COLO829 (cell line): ENCODE measurements around the gene GRM7.

Source experiments
- DNase-seq: peaks from one replicate; pipeline ENCODE4 v3.0.0; 2012; ENCODE audit warnings: low spot score

Gene GRM7

DNA sequence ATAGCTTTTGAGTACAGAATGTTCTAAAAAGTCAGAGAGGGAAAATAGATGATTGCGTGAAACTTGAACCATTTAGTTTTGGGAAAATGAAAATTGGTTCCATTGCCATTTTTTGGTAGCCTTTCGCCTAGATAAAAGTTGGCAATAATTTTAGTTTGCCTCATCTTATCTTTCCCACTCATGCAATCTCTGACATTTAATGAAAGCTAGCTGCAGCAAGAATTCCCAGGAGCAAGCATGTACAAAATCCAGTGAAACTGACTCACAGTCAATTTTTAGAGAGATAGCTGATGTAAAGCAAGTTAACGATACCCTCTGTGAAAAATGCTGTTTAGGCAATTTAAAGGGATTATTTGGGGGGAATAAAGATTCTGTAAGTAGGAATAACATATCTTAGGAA lies 797.4 kb downstream of the GRM7 start:
- DNase-seq: no peak

DNA sequence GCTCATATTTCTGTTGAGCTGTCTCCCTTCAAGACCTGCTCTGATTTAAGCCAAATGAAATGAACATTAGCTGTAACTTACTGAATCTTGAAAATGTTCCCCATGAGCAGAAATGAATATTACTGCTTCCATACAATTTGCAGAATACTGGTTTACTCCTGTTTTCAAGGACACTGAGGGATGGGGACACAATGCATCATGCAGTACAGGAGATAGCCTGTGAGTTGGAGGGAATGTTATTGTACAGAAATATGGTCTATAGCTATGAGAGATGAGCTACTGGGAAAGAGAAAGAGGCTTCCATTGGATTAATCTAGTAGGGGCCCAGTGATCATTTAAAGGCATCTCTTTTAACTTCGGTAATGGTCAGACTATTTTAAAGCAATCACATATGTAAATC lies 798.2 kb downstream of the GRM7 start:
- DNase-seq: no peak

DNA sequence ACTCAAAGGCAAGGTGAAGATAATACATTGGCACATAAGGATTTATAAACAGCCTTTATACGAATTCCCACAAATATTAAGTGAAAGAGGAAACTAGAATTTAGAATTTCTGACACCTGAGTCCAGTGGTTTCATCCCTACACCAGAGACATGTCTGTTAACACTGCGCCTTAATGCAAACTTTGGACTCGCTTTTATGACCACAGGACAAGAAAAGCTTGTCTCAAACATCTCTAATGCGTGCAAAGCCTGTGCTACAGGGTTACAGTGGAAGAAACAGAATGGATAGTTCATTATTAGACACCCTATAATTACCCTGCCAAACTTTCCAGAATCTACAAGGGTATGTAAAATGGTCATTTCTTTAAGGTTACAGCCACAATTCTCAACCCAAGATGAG lies 802.9 kb downstream of the GRM7 start:
- no peak for DNase-seq

DNA sequence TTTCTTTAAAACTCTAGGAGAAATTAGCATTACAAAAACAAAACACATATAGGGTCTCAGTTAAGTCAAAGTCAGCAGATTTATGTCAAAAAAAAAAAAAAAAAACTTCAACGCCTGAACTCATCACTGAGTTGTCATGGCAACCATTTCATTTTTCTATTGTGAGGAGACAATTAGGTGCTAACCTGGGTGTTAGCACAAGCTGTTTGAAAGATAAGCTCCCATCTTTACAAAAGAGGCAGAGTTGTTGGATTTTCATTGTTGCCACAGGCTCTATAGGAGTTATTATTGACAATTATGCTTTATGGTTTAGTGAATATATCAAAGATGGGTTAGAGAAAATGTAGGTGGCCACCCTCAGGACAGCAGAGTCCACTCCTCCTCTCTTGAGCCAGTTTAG lies 806.9 kb downstream of the GRM7 start:
- no peak for DNase-seq

DNA sequence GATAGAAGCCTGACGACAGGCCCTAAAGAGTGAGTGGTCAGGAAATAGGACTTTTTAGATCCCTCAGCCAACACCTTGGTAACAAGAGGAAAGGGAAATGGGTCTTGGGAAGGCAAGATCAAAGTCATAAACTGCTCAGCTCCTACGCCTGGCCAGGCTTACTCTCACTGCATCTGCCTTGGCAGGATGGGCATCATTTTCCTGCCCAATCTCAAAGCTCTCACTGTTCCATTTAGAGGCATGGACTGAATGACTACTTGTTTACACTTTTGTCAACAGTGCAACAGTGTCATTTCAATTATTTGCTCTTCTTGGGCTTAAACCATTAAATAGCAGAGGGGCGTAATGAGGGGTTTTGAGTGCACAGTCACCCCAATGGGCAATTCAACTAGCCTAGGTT lies 808.7 kb downstream of the GRM7 start:
- no peak for DNase-seq

DNA sequence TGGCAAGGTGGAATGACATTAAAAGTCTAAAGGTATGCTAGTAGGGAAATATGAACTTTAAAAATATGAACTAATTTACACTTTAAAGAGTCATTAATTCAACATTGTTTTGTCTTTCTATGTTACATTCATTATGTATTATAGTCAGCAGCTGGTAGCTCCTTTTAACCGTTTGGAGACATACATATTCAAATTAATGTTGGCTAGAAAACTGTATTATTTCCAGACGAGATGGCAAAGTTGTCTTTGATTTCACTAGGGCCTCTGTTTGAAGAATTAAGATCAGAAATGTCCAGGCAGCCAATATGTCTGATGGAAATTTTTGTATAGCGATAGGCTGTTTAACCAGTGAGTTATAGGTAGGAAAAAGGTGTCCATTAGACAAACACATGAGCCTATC lies 817.6 kb downstream of the GRM7 start:
- no peak for DNase-seq

DNA sequence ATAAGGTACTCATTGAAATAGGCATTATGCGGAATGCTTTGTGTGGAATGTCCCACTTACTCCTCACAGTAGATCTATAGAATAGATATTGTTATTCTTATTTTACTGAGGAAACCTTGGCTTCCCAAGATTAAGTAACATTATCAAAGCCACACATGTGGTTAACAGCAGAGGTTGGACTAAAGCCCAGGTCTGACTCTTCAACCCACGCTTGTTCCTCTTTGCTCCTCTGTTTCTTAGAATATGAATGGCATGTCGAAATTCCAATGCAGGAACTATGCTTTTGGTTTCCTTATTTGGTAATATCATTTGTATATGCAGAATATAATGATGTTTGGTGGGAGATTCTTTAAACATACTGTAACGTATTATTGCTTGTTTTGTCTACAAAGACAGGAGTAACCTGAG lies 821.9 kb downstream of the GRM7 start:
- peak; percentile 61 for DNase-seq

DNA sequence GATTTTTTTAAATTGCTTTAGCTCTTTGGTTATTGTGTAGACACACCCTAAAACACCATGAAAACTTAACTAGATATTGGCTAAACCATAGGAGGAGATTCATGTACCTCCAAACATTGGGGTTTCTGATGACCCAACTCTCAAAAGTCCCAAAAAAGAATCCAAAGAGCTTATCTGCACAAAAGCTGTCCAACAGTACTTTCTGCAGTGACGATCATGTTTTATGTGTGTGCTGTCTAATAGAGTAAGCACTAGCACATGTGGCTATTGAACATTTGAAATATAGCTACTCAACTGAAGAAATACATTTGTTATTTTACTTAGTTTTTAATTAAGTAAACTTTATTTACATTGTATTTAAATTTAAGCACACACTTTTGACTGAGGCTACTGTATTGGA lies 822.5 kb downstream of the GRM7 start:
- no peak for DNase-seq

DNA sequence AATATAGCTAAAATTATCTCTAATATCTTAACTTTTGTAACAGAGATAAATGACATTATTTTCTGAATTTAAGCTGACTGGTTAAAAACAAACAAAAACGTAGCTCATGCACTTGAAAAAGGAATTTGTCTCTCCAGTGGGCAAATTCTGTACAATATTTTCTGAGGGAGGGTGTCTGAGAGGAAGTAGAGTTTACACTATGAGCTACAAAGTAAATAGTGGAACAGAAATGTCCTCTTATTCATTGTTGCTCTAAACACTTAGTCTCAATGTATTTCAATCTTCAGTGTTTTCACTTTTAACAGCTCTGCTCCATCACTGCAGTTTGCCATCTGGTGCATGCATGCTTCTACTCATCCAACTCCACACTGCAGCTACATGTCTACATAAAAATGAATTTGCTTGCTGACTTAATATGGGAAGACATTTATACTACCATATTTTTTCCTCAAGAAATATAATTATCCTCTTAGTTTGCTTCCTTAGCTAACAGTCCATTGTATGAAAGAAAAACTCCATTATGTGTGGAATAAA lies 823.3 kb downstream of the GRM7 start:
- no peak for DNase-seq

DNA sequence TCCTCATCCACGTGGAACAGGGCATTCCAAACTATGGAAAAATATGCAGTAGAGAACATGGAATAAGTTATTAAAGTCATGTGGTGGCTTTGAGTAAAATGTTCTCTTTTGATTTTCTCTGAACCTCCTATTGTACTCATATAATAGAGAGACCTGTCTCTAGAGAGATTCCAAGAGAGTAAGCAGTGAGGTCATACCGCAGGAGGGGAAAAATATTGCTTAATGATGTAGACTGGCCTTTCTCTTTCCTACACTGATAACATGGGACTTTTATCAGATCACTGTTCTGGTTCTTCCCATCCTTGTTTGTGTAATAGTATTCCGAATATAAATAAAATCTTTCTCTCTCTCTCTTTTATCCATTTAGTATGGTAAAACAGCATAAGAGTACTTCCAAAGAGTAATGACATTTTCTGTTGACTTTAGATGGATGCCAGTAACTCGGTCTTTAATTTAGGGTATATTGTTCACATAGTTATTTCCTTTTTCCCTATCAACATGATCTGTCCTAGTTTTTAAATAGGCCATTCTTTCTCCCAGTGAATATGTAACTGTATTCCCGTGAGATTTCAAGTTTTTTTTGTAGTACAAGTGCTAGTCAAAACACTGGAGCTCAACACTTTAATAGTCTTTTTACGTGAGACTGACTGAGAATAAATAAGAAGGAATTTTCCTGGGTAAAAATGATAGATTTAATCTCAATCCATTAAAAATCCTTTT lies 826.7 kb downstream of the GRM7 start:
- DNase-seq: no peak

DNA sequence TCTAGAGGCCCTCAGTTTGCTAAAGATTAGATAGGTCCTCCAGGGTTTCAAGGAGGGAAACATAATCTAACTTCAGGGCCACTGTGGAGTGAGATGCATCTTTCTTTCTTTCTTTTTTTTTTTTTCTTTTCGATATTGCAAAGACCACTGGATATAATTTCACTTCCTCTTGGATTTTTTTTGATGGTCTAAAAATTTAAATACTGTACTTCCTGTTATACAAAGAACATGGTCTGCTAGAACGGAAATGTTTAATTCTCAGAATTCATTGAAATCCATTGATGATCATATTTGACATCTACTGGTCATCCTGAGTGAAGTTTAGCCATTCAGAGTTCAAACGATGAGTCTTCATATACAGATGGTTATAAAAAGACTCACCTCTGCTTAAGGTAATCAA lies 832.0 kb downstream of the GRM7 start:
- DNase-seq: no peak

DNA sequence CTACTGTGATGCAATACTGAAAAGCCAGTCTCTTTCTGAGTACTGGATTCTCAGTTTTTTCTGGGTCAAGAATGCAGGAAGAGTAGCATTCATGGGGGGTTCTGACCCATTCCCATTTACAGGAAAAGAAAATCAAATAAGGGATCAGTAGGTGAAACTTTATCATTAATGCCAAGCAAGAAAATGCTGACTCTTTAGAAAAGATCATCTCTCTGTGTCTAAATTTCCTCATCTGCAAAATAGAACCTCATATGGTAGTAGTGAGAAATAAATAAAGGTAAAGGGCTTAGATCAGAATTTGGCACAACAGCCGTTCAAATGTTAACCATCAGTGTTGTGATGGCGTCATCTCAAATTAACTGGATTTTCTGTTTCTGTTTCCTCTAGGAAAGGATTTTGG lies 833.1 kb downstream of the GRM7 start:
- no peak for DNase-seq

DNA sequence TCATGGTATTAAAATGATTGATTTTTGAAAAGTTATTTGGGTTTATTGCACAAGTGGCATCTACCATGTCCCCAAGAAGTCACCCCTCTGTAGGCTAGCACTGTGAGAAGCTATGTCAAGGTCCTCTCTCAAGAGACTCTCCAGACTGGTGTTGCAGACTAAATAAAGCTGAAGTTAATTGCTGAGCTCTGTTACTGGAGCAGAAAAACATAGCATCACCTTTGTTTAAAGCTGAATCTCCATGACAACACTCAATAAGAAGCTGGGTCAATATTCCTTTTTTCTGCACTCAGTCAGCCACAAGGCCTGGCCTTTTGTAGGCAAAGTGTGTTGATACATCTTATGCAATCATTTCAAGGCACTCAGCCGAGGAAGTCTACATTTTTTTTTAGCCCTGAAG lies 834.1 kb downstream of the GRM7 start:
- no peak for DNase-seq

DNA sequence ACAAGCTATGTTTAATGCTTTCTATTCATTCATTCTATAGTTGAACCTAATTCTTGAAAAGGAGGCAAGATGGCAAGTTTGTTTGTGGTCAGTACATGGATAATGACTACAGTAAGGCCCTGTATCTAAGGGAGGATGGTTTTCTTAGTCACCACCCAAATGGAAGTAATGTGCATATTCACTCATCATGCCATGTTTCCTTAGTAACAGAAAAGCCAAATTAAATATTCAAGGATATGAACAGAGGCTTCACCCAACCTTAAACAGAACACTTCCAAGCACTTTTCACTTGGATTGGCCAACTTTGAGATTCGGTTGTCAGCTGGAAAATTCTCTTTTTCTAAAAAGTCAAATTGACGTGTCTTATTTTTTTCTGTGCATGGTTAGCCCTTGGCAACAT lies 835.4 kb downstream of the GRM7 start:
- DNase-seq: no peak

DNA sequence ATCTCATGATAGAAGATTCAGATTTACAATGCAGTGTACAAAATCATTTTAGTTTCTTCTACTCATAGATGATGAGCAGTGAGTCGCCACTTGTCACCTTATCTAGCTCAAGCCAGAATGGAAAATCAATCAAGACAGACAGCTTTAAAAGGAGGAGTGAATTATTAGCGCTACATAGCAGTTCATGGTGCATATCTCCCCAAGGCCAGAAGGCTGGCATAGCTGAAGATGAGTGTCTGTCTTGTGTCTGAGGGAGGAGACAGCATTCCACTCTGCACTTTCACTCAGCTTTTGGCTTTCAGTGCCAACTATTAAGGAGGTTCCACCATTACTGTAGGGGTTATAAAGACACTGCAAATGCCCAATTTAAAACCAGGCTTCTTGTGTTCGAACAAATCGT lies 836.6 kb downstream of the GRM7 start:
- DNase-seq: no peak

DNA sequence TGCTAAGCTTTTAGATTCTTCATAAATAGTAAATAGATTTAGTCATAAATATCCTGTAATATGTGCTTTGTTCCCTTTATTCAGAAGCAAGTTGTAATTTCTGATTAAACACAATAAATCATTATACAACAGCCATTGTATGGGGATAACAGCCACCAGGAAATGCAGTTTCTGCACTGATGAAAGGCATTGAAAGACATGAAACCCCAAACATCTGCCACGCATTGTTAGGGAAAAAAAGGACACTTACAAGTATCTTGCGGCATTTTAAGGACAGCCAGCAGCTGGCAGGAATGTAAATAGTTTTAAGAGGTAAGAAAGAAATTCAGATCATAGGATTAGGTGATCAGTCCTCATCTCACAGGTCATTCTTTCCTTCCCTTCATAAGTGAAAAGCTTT lies 839.6 kb downstream of the GRM7 start:
- no peak for DNase-seq

DNA sequence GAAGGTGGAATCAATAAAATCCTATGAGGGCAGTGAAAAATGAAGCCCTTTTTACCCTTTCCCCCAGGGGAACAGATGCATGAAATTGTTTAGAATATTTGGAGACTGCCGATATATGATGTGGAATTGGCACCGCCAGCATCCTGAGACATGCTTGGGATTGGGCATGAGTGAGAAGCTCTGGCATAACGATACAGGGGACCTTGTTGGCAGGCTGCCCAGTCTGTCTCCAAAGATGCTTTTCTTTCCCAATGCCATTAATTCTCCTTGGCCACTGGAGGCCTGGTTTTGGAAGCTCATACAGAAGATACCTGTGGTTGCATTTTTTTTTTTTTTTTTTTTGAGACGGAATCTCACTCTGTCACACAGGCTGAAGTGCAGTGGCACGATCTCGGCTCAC lies 840.1 kb downstream of the GRM7 start:
- DNase-seq: no peak

DNA sequence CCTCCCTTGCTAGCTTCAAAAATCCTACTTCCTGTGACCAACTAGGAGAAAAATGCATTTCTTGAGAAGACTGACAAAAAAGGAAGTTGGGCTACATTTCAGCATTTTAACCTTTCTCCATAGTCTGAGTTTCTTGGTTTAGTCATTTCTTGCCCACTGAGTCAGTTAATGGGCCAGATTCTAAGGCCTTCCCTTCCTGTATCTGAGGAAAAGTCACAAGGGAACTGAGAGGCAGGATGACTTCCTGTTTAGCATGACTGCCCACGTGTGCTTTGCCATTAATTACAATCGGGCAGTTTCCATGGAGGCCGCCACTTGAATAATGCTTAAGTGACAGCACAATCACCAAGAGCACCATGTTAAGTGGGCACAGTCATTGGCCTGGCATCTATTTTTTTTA lies 846.3 kb downstream of the GRM7 start:
- DNase-seq: no peak

DNA sequence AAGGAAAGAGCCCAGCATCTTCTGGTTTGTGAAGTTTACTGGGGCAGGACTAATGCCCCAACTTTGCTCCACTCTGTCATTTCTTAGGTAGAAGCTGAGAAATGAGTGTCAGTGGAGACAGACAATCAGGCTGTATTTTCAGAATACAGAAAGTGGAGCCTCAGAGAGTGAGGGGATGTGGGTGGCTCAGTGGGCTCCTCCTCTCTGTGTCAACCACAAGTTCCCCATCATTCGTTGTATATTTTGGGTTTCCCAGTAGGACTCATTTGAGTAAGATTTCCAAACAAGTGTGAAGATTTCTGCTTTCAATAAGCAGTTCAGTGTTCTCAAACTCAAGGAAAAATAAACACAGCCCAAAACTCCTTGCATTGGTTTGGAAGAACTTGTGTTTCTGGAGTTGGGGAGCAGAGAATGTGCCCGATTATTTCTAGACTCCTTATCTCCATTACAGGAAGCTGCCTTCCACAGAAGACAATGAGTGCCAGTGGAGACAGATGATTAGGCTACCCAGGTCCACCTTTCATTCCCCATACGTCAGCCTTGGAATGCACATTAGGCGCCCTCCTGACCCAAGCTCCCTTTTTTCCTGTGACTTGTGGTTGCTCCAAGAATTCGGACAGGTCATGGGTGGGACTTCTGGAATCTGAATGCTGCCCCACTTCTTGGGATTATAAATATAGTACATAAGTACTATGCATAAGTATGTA lies 848.6 kb downstream of the GRM7 start:
- no peak for DNase-seq

DNA sequence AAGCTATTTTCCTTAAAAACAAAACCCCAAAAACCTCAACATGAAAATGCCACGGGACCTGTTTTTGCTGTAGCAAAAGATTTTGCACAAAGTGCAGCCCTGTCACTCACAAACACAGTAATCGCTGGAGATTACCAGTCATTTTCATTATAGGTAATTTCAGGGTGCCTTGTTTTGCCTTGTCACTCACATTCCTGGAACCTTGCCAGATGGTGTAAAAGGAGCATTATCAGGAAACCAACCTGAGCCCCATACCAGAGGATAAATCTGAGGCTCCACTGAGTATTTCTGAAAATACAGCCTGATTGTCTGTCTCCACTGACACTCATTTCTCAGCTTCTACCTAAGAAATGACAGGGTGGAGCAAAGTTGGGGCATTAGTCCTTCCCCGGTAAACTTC lies 849.4 kb downstream of the GRM7 start:
- DNase-seq: no peak

DNA sequence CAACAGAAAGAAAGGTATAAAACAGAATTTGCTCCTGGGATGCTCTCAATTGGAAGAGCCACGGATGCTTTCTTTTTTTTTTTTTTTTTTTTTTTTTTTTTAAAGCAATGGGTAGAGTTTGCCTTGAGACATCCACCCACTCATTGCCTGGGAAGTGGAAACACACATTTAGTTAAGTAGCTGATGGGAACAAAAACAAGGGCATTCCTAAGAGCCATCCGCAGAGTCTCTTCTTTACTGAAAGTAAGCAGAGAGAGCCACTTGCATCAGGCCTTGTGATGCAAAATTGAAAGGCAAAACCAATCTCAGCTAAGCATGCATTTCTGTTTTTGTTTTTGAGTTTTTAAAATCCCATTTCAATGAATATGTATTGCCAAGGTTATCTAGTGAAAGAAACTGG lies 852.8 kb downstream of the GRM7 start:
- no peak for DNase-seq

DNA sequence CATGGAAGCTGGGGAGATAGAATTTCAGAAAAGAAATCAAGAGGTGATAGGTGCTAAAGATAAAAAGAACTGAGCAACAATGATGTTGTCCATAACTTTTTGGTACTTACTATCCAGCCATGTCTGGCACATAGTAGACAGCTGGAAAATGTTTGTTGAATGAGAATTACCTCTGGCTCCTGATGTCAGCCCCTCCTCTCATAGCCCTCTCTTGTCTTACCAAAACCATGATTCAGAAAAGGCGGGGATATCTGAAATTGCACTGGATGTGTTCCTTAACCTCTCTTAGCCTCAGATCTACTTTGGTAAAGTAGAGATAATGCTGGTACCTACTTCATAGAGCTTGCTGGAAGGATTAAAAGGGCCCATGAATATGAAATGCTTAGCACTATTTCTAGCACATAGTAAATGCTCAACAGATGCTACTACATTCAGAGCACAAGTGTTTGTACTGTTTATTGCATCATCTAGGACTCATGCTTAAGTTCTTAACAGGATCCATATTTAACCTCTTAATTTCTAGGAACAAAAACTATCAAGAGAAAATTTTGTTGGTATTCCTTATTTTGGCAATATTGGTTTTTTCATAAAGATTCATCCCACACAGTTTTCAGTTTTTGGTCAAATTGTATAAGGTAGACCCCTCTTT lies 859.9 kb downstream of the GRM7 start:
- no peak for DNase-seq

DNA sequence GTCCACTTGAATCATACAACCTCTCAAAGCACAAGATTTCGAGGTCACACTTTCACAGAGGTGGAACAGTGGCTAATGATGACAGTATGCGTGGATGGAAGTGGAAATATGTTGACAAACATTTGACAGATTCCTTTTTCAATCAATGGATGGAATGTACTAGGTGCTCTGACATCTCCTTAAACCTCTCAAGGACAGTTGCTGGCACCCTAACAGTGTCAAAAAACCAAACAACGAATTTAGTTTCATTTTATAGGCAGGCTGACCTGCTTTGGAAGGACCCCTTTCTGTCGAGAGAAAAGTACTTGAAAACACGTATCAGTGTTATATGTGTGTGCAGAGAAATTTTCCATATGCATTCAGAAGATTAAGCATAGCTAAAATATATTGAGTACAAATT lies 861.0 kb downstream of the GRM7 start:
- no peak for DNase-seq
